Inflammatory macrophage (primary cell): Measurements from ENCODE around the gene TBC1D4.
A peak's percentile ranks its signal among the peaks of the same experiment; 100 is the strongest.
"Not testable (repeated sequence)": the region's sequence is repeated elsewhere in the genome, so short reads cannot be mapped to it uniquely, and the experiment has no call there.

ENCODE experiments used
- DNase-seq, 2 donors: peaks; one replicate each; pipeline ENCODE4 v3.0.0-alpha.2; 2020 to 2022

The TBC1D4 gene

GRCh38 chr13:75447493-75447892, 34.5 kb downstream of the TBC1D4 start:
- DNase-seq = no peak

- DNase-seq = no peak
These were observed 35.1 kb downstream of the TBC1D4 start for GRCh38 chr13:75446874-75447273.

- no peak for DNase-seq
These were observed 36.1 kb downstream of the TBC1D4 start for GRCh38 chr13:75445717-75446499.

- no peak for DNase-seq
These were observed 38.0 kb downstream of the TBC1D4 start for GRCh38 chr13:75444016-75444415.

GRCh38 chr13:75443356-75443958, 38.5 kb downstream of the TBC1D4 start:
- no peak for DNase-seq

GRCh38 chr13:75442736-75443234, 39.2 kb downstream of the TBC1D4 start:
- DNase-seq = no peak

GRCh38 chr13:75440100-75440499, 41.9 kb downstream of the TBC1D4 start:
- DNase-seq = no peak

- DNase-seq = no peak
These were observed 44.2 kb downstream of the TBC1D4 start for GRCh38 chr13:75437582-75438318.

GRCh38 chr13:75434126-75434525, 47.8 kb downstream of the TBC1D4 start:
- DNase-seq = not testable (repeated sequence)

GRCh38 chr13:75432811-75433244, 49.1 kb downstream of the TBC1D4 start:
- DNase-seq = no peak

- DNase-seq = no peak
These were observed 49.9 kb downstream of the TBC1D4 start for GRCh38 chr13:75432045-75432444.

GRCh38 chr13:75430436-75431209, 51.3 kb downstream of the TBC1D4 start:
- no peak for DNase-seq

GRCh38 chr13:75426421-75426820, 55.5 kb downstream of the TBC1D4 start:
- no peak for DNase-seq

GRCh38 chr13:75425216-75426009, 56.6 kb downstream of the TBC1D4 start:
- DNase-seq = no peak

- no peak for DNase-seq
These were observed 58.0 kb downstream of the TBC1D4 start for GRCh38 chr13:75423946-75424345.

GRCh38 chr13:75422028-75422427, 59.9 kb downstream of the TBC1D4 start:
- peak; percentile 68 to 82 for DNase-seq

GRCh38 chr13:75421133-75421532, 60.8 kb downstream of the TBC1D4 start:
- no peak for DNase-seq

- no peak for DNase-seq
These were observed 62.3 kb downstream of the TBC1D4 start for GRCh38 chr13:75419656-75420055.

GRCh38 chr13:75418997-75419396, 63.0 kb downstream of the TBC1D4 start:
- peak; percentile 25 to 49 for DNase-seq

- DNase-seq = no peak
These were observed 63.7 kb downstream of the TBC1D4 start for GRCh38 chr13:75418186-75418843.

GRCh38 chr13:75417656-75418055, 64.3 kb downstream of the TBC1D4 start:
- peak in 1 of 2 donors; percentile 17 for DNase-seq
